ENCODE results near the gene PNKD.

- TF ChIP-seq EZH2 (IDR thresholded peaks at IDR 0.05) (no peak), CTCF (IDR thresholded peaks at IDR 0.05) (no peak), EZH2phosphoT487 (IDR thresholded peaks at IDR 0.05) (no peak)
These were observed 125.1 kb downstream of the PNKD start for GRCh38 chr2:218395456-218395825.

Measured in neural progenitor cell (in vitro differentiated cells).